Kidney glomerular epithelial cell (primary cell): ENCODE data around the gene TBC1D24.
A peak's percentile ranks its signal among the peaks of the same experiment; 100 is the strongest.

ENCODE experiments used
- DNase-seq: peaks from one replicate; lab custom pipeline; 2025; lab: John Stamatoyannopoulos, UW

Gene TBC1D24

DNA sequence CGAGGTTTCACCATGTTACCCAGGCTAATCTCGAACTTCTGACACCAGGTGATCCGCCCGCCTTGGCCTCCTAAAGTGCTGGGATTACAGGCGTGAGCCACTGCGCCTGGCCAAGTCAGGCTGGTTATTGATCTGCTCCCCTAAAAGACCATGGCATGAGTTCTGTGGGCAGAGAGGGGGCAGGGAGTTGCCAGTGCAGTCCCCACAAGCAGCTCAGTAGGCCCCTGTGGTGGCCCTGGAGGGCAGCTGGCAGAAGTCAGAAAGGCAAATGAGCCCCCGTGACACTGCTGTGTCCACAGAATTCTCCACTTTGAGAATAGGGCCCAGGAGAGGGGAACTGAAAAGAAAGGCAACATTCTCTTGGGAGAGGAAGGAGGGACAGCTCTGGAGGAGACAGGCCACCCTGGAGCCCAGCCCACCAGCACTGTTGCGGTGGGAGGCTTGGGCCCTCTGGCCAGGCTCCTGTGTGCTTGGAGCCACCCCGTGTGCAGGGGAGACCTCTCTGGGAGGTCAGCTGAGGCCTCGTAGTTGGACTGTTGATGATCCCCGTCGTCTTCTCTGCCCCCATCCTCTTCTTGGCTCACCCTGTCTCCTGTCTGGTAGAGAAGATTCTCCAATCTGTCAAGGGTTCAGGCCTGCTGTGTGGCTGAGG lies 43.2 kb downstream of the TBC1D24 start:
- DNase-seq: no peak

DNA sequence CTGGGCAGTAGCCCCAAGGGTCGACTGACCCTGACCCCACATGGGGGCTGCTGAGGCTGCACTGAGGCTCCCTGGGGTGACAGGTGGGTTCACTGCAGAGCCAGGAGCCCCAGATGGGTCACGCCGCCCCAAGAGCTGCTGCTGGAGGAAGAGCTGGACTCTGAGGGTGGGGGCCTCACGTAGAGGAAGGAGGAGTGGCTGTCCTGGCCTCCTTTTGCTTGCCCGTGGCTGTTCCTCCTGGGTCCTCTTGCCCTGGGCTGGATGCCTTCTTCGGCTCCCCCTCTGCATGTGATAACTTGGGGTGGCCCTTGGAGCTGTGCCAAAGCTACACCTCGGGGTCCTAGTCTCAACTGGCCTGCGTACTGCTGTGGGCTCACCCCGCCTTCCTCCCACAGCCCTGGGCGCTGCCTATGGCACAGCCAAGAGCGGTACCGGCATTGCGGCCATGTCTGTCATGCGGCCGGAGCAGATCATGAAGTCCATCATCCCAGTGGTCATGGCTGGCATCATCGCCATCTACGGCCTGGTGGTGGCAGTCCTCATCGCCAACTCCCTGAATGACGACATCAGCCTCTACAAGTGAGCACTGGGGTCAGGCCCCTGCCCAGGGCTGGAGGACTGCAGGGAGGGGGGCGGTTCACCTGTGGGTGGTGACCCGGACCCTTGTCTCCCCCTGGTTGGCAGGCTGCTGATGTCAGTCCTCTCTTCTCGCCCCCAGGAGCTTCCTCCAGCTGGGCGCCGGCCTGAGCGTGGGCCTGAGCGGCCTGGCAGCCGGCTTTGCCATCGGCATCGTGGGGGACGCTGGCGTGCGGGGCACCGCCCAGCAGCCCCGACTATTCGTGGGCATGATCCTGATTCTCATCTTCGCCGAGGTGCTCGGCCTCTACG lies 44.1 kb downstream of the TBC1D24 start:
- no peak for DNase-seq

DNA sequence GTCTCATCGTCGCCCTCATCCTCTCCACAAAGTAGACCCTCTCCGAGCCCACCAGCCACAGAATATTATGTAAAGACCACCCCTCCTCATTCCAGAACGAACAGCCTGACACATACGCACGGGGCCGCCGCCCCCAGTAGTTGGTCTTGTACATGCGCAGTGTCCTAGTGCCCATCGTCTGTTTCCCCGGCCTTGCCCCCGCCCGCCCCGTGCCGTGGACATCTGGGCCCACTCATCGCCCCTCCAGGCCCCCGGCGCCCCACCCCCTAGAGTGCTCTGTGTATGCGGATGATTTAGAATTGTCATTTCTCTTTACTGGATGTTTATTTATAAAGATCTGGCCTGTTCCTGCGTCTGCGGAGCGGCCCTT lies 44.8 kb downstream of the TBC1D24 start:
- DNase-seq: no peak

DNA sequence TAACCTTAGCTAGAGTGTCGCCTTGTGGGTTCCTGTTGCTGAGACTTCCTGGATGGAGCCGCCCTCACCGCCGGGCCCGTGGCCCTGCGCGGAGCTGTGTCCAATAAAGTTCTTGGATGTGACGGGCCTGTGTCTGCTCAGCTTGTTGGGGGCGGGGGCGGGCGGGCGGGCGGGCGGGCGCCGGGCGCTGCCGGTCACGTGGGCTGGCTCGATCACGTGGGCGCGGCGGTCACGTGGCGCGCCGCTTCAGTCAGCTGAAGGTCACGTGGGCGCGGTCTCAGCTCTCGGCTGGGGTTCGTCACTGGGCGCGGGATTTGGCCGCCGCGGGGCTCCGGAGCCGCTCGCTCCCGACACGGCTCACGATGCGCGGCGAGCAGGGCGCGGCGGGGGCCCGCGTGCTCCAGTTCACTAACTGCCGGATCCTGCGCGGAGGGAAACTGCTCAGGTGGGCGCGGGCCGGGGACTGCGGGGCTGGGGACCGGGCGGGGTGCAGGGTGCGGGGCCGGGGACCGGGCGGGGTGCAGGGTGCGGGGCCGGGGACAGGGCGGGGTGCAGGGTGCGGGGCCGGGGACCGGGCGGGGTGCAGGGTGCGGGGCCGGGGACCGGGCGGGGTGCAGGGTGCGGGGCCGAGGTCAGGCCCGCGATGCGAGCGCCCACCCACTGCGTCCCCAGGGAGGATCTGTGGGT lies 45.3 kb downstream of the TBC1D24 start, which contains the start of gene AMDHD2:
Gene AMDHD2 (plus strand): TSS at position 275 of the 687 bp plus-strand sequence. CDS start 88 bp downstream, at position 363.
- DNase-seq: peak; percentile 59

DNA sequence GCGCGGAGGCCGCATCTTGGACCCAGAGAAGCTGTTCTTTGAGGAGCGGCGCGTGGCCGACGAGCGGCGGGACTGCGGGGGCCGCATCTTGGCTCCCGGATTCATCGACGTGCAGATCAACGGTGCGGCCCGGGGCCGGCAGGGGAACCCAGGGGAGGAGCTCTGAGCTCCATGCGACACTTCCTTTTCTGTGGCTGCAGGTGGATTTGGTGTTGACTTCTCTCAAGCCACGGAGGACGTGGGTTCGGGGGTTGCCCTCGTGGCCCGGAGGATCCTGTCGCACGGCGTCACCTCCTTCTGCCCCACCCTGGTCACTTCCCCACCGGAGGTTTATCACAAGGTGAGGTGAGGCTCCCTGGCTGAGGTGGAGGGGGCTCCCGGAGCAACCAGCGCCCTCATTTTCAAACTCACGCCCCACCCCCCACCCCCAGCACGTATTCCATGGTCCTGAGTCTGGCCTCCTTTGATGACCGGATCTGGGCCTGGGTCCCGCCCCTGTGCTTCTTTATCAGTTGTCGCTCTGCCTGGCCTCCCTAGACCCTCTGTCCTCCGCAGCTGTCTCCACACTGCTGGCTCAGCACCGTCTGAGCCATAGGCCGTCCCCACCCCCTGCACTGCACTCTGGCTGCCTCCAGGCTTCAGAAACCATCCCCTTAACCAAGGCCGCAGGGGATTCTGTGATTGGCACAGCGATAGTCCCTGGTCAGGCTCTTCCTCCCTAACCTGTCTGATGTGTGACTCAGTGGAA lies 46.0 kb downstream of the TBC1D24 start:
- DNase-seq: no peak

DNA sequence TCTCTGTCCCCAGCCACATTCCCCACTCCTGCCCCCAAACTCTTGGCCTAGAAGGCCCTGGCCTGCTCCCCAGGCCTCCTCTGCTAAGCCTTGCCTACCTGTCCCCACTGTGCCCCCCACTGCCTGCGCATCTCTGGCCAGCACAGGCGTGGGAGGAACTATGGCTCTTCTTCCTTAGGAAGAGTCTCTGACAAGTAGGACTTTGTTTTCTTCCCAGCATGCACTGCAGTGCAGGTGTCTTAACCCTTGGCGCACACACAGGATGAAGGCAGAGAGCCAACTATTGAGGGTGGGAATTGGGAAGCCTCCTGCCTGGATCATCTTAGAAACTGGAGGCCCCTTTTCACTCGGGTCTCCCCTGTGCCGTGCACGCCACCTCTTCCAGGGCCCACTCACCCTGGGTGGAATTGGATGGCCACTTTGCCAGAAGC lies 48.9 kb downstream of the TBC1D24 start:
- no peak for DNase-seq

DNA sequence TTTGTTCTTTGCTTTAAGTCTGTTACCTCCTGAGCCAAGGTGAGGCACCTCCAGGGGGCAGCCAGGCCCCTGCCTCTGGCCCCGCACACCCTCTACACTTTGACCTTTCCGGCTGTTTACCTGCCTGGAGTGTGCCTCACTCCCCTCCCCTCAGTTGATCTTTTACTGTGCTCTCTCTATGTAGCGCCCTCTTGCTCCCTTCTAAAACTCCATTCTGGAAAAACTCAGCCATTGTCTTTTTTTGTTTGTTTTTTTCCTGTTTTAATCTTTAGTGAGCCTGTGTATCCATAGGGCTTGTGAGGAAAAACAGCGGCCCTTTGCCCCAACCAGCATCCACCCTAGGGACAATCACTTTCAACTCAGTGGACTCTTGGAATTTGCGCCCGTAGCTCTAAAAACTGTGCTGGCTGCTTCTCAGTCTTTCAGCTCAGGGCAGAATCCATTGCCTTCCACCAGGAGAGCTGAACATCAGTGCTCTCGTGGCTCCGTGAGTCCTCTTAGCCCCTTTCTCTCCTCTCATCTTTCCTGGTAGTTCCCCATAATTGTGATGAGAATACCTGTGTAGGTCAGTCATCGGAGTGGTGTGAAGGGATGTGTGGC lies 49.5 kb downstream of the TBC1D24 start:
- DNase-seq: no peak

DNA sequence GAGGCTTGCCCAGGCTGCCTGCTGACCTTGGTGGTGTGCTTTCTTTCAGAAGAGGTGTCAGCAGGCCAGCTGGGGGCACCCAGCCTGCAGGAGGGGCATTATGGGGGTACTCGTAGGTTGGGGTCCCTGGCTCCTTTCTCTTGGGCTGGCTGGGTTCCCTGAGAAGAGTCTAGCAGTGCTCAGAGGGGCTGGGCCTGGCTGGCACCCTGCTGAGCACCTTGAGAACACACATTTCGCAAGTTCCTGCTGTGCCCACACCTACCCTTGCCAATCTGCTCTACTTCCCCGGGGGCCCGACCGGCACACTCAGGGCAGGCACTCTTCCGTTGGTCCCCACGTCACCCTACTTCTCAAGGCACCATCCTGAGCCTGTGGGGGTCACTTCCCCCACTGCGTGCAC lies 51.2 kb downstream of the TBC1D24 start:
- no peak for DNase-seq

DNA sequence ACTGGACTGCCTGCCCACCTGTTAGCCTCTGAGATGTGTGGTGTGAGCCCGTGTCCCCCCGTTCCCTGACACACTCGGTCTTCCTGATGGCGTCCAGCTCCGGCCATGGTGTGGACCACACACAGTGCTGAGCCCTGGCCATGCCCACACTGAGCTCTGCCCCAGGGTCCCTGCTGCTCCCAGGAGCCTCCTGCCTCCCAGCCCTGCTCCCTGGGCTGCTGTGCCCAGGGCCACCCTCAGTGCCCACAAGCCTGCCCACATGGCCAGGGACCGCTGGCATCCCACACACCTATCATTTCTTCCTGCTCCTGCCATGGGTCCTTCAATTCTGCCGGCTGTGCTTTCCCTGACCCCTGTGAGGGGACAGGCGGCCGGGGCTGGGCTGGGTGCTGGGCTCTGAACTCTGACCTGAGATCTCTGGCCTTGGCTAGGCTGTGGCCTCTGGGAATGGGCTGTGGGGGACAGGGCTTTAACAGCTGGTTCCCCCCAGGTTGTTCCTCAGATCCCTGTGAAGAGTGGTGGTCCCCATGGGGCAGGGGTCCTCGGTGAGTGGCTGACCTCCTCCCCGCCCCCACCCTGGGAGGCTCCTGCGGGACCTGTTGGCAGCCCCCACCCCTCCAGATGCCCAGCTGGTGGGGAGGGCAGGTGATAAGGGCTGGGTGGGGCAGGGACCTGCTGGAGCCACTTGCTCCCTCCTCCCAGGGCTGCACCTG lies 52.3 kb downstream of the TBC1D24 start:
- DNase-seq: no peak

DNA sequence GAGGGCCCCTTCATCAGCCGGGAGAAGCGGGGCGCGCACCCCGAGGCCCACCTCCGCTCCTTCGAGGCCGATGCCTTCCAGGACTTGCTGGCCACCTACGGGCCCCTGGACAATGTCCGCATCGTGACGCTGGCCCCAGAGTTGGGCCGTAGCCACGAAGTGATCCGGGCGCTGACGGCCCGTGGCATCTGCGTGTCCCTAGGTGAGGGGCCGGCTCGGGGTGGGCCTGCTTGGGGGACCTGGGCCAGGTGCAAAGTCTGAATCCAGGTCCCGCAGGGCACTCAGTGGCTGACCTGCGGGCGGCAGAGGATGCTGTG lies 52.8 kb downstream of the TBC1D24 start:
- no peak for DNase-seq

DNA sequence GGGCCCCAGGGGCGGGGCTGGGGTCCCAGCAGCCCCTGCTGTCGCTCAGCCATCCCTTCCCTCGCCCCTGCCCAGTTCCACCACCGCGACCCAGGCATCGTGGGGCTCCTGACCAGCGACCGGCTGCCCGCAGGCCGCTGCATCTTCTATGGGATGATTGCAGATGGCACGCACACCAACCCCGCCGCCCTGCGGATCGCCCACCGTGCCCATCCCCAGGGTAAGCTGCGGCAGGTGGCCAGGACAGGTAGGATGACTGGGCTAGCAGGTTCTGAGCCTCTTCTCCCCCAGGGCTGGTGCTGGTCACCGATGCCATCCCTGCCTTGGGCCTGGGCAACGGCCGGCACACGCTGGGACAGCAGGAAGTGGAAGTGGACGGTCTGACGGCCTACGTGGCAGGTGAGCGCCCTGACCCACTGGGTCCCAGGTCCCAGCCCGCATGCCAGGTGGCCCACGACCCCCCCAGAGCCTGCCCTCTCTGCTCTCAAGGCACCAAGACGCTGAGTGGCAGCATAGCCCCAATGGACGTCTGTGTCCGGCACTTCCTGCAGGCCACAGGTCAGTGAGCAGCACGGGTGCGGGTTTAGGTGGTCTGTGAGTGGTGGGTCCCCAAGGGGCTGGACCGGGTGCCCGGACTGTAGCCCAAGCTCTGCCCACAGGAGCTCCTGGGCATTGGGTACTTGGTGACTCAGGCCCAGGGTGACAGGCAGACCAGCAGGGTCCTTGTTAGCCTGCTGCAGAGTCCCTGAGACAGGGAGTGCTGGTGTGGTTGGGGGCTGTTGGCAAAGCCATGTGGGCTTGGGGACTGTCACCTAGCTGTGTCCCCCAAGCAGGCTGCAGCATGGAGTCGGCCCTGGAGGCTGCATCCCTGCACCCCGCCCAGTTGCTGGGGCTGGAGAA lies 53.5 kb downstream of the TBC1D24 start:
- DNase-seq: no peak

DNA sequence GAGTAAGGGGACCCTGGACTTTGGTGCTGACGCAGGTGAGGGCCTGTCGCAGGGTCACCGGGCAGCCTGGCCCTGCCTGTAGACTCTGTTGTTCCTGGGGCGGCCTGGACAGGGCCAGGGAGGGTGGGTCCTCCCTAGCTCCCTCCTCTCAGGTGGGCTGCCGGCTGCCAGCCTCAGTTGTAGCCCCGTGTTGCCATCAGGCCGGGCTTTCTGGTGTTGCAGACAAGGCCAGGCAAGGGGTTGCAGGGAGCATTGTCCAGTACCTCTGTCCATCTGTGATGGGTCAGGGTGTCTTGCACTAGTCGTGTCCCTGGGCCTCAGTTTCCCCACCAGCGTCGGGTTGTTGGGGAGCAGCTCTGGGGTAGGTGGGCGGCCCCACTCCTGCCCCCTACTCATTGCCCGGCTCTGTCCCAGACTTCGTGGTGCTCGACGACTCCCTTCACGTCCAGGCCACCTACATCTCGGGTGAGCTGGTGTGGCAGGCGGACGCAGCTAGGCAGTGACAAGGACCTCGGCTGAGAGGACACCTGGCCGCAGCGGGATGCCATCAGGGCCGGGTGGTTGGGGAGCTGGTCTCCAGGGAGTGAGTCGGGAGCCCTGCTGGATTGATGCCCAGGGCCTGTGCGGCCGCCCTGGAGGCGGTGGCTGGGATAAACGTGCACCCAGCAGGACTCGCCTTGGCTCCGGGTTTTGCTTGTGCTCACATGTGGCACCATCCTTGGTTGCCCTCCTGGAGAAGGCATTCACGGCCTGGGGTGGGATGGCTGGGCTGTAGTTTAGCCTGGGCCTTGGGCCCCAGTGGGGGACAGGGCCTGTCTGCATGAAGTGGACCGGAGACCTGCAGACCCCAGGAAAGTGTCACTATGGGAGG lies 54.4 kb downstream of the TBC1D24 start:
- DNase-seq: no peak

DNA sequence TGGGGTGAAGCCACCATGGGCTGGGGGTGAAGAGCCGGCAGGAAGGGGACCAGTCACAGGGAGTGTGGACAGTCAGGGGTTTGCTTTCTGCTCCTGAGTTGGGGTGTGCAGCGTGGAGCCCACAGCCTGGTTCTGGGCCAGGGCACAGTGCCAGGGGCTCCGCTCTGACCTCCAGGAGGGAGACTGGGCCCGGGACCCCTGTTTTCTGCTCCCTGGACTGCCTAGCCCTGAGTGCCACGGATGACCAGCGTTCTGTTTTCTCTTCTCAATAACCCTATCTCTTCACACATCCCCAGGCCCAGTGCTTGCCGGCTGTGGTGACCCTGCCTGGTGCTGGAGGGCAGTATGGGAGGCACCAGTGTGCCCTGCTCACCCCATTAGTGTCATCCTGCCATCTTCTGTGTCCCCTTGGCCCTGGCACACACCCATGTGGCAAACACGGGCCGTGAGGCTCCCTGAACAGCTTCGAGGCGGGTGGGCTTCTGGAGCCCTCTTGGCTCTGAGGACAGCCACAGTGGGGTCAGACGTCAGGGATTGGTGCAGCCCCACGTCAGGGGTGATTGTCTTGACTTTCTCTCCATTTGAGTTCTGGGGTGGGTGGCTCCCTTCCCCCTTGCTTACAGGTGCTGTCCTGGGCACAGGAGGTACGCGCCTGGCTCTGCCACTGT lies 55.2 kb downstream of the TBC1D24 start:
- DNase-seq: no peak

DNA sequence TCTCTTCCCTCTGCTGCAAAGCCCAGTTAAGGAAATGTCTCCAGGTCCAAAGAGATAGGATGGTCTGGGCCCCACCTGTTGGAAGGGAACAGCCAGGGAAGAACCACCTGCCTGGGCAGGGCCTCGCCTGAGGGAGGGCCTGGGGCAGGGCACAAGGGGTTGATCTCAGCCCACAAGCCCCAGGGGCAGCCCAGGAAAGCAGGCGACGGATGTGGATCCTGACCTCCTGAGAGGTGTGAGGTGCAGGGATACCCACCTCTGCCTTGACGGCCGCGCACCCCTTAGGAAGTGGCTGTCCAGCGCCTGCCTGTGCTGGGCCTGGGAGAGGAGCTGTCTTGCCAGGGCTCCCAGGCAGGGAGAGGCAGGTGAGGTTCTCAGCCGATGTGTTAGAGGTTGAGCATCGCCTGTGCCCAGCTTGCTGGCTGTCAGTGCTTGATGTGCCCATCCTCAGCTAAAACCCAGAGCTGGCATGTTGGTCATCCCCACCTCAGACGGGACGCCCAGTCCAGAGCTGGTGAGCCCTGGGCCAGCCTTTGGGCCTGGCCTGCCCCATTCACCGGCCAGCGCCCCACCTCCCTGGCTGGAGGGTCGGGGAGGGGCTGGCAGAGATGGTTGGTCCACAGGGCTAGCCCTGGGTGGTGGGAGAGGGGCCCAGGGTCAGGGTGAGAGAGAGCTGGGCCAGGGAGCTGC lies 55.8 kb downstream of the TBC1D24 start:
- DNase-seq: no peak

DNA sequence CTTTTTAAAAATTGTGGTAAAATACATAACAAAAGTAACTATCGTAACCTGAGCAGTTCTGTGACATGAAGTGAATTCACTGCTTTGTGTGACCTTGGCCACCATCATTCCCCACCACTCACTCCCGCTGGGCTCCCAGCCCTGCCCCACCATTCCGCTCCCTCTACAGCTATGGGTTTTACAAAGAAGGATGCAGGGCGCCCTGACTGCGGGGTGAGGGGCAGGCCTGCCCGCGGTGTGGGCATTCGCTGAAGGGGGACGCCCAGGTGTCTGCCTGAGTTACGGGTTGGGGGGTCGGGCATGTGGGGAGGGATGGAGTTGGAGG lies 56.4 kb downstream of the TBC1D24 start, which contains the start of gene CEMP1:
Gene CEMP1 (minus strand): TSS at position 38 of the 325 bp plus-strand sequence. CDS start 335 bp downstream, outside the sequence.
- DNase-seq: no peak

DNA sequence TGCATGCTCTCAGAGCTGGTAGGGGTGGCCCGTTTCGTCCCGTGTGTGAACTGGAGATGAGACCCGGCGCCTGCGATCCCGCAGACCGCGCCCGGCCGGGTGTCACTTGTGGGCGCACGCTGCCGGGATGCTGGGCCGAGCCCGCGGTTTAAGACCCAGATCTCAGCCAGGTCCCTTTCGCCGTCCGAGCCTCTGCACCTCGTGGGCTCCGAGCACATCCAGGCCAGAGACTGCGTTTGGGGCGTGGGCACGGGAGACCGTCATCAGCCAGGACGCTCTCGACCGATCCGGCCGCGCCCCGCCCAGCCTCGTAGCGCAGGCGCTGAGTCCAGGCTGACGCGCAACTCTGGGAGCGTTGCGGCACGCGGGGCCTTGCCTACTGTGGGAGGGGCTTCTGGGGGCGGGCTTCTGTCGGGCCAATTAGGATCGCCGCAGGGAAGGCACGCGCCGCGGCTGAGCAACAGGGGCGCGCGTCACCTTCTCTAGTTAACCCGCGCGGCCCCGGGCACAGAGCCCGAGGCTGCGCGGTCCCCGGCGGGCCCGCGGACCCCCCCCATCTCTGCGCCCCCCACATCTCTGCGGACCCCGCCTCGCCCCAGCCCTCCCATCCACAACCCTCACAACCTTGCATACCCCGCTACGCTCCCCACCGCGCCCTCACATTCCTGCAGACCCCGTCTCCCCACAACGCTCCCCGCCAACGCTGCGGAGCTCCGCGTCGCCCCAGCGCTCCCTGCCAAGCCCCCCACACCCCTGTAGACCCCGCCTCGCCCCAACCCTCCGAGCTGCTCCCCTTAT lies 57.0 kb downstream of the TBC1D24 start:
- DNase-seq: peak; percentile 85

DNA sequence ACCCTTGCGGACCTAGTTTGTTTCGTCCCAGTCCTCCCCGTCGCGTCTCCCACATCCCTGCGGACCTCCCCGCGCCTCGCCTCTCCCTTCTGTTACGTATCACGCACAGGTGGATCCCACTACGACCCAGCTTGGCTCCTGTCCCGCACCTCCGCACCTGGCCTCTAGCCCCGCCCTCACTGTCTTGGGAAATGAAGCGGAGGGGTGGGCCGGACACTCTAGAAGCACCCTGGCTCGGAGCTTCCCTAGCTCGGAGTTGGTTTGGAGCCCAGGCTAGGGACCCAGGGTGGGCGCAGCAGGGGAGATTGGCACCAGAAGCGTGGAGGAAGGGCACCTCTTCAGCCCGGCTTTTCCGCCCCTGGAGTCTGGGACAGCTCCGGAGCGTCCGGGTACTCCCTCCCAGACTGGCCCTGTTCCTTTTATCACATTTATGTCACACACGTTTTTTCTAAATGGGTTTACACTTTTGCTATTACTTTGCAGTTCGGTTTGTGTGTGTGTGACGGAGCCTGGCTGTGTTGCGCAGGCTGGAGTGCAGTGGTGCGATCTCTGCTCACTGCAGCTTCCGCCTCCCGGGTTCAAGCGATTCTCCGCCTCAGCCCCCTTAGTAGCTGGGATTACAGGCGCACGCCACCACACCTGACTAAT lies 57.7 kb downstream of the TBC1D24 start:
- peak; percentile 36 for DNase-seq
